Measurements from ENCODE around the gene TRIM24.
"Not testable (repeated sequence)": the region's sequence is repeated elsewhere in the genome, so short reads cannot be mapped to it uniquely, and the experiment has no call there.

The TRIM24 gene

DNA sequence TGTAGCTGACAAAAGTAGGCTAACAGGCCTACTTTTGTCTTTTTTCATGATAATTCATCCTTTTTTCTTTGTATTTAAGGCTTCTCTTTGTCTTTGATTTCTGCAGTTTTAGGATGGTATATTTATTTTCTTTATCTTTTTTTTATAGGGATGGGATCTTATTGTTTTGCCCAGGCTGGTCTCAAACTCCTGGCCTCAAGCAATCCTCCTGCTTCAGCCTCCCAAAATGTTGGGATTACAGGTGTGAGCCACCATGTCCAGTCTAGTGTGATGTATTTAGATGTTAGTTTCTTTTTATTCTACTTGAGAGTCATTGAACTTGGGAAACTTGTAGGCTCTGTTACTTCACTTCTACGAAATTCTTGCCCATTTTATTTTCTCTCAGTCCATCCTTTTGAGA is 35.4 kb downstream of the TRIM24 start:
- no peak for DNase-seq

DNA sequence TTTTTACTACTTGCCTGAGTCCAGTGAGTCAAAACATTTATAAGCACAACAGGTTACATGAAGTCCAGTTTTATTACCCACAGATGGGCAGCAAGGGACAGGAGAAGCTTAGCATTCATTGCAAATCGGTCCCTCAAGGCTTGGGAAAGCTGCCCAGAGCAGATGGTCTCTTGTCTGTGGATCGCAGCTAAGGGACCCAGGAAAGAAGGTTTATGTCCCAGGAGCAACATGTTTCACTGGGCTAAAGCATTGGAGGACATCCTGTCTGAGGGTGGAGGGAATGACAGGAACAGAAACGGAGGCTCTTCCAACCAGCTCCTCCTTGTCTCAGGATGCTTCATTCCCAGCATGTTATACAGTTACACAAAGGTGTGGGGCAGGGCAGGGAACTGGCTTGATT is 39.3 kb downstream of the TRIM24 start:
- peak; percentile 42 for DNase-seq

DNA sequence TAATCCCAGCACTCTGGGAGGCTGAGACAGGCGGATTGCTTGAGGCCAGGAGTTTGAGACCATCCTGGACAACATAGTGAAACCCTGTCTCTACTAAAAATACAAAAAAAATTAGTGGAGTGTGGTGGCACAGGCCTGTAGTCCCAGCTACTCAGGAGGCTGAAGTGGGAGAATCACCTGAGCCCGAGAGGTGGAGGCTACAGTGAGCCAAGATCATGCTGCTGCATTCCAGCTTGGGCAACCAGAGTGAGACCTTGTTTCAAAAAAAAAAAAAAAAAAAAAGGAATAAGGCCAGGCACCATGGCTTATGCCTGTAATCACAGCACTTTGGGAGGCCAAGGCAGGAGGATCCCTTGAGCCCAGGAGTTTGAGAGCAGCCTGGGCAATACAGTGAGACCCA is 40.2 kb downstream of the TRIM24 start:
- not testable (repeated sequence) for DNase-seq

DNA sequence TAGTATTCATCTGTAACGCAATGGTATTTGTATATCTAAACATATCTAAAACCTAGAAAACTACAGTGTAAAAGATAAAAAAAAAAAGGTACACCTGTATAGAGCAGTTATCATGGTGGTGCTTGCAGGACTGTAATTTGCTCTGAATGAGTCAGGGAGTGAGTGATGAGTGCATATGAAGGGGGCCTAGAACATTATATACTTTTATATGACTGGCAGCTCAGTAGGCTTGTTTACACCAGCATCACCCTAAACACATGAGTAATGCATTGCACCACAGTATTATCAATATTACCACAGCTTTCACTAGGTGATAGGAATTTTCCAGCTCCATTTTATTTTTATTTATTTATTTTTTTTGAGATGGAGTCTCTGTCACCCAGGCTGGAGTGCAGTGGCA is 40.8 kb downstream of the TRIM24 start:
- DNase-seq, result no peak

DNA sequence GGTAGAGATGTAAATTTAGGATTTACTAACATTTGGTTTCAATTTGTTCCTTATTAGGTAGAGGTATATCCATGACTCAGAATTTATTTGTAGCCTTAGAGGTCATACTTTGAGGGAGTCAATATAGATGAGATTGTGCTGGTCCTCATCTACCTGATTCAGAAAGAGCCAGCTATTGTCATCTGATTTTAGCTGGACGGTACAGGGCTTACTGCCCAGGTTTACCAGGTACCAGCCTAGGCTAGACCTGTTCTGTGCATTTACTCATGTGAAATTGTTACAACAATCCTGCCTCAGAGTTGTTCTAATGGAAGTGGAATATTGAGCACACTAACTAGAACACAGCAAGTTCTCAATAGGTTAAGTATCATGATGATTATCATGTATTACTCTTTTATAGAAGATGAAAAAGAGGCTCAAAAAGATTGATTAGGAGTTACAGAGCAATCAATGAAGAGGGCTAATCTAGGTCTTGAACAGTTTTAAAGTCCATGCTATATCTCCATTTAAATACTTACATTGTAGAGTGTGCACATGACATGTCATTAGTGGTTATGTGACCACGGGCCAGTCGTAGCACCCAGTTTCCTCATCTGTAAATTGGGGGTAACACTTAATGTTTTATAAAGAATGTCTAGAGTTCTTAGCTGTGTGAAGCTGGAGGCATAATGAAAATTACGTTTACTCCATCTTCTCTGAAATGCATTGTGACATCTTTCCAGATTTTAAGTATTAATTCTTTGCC is 42.1 kb downstream of the TRIM24 start:
- no peak for DNase-seq

DNA sequence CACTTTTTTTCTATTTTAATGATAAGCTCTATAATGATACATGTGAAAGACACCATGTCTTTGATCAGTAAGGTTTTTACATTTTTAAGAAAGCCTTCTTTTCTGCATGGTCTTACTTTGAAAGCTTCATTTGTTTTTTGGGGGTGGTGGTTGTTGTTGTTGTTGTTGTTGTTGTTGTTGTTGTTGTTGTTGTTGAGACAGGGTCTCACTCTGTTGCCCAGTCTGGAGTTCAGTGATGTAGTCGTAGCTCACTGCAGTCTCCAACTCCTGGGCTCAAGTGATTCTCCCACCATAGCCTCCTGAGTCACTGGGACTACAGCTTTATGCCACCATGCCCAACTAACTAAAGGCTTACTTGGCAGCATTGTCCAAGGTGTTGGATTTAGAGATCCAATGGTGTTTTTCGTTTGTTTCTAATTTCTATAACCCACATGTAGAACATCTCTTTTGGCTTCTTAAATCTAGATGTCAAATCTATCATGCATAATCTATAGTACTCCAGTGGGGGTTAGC is 45.4 kb downstream of the TRIM24 start:
- DNase-seq, result no peak

DNA sequence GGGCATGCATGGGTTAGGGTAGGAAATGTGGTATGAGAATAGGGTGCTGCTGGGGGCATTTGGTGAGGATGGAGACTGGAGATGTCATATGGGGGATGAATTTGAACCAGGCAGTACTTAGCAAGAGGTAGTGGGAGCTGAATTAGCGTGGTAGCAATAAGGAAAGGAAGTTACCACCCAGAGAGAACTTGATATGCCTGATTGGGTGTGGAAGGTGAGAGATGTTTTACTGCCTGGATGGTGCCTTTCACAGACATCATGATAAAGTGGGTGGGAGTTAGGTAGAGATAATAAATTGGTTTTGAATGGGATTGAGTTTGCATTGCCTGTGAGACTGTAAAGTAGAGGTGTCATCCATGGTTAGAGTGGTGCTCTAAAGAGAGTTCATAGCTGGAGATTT is 46.7 kb downstream of the TRIM24 start:
- DNase-seq, result no peak

DNA sequence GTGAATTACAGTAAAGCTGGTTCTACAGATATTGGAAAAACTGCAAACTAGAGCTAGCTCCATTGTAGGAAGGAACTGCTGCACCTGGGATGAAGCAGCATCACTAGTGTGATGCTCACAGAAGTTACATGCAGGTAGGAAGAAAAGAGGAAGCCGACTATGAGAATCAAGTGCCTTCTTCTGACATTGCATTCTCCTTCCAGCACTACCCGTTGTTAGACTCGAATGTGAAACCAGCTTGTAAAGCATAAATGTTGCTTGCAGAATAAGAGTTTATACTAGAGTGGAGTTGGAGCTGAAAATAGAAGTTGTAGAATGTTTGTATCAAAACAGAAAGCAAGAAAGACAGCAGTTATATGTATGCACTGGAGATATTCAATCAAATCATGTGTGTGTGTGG is 49.9 kb downstream of the TRIM24 start:
- DNase-seq, result no peak

DNA sequence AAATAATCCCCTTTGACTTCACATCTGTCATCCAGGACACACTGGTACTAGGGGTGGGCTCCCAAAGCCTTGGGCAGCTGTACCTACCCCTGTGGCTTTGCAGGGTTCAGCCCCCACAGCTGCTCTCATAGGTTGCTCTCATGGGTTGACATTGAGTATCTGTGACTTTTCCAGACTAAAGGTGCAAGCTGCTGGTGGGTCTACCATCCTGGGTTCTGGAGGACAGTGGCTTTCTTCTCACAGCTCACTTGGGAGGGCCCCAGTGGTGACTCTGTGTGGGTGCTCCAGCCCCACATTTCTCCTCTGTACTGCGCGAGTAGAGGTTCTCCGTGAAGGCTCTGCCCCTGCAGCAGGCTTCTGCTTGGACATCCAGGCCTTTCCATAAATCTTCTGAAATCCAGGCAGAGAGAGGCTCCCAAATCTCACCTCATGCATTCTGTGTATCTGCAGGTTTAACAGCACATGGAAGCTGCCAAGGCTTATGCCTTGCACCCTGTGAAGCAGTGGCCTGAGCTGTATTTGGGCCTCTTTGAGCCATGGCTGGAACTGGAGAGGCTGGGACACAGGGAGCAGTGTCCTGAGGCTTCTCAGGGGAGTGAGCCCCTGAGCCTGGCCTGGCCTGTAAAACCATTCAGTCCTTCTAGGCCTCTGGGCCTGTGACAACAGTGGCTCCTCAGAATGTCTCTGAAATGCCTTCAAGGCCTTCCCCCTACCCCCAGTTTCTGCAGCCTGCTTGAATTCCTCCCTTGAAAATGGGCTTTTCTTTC is 52.2 kb downstream of the TRIM24 start:
- DNase-seq, result no peak

DNA sequence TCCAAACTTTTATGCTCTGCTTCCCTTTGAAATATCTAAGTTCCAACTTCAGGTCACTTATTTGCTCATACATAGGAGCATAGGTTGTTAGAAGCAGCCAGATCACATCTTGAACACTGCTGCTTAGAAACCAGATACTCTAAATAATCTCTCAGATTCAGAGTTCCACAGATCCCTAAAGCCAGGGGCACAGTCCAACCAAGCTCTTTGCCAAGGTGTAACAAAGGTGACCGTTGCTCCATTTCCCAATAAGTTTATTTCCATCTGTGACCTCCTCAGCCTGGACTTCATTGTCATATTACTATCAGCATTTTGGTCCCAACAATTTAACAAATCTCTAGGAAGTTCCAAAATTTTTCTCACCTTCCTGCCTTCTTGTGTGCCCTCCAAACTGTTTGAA is 52.8 kb downstream of the TRIM24 start:
- no peak for DNase-seq

DNA sequence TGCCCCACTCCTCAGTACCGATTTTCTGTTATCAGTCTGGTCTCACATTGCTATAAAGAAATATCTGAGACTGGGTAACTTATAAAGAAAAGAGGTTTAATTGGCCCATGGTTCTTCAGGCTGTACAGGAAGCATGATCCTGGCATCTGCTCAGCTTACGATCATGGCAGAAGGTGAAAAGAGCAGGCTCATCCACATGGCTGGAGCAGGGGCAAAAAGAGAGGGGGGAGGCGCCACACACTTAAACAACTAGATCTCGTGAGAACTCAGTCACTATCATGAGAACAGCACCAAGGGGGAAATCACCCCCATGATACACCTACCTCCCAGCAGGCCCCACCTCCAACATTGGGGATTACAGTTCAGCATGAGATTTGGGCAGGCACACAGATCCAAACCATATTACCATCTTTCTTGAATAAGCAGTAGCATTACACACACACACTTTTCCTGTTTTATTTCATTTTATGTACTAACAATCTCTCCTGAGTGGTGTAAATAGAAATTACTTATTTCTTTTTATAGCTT is 53.3 kb downstream of the TRIM24 start:
- no peak for DNase-seq

DNA sequence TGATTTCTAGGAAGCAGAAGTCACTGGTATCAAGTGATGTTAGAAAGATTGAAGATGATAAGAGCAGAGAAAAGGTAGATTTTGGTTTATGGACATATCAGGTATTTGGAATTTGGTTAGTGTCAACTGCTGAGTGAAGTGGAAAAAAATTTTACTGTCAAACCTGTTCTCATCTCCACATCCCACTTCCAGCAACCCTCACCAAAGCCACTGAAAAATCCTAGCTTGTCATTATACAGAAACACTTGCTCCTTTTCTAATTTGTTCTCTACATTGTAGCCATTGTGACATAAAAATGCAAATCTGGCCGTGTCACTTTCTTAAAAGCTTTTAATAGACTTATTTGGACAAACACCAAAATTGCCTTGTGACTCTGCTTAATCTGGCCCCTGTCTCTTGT is 54.0 kb downstream of the TRIM24 start:
- no peak for DNase-seq

DNA sequence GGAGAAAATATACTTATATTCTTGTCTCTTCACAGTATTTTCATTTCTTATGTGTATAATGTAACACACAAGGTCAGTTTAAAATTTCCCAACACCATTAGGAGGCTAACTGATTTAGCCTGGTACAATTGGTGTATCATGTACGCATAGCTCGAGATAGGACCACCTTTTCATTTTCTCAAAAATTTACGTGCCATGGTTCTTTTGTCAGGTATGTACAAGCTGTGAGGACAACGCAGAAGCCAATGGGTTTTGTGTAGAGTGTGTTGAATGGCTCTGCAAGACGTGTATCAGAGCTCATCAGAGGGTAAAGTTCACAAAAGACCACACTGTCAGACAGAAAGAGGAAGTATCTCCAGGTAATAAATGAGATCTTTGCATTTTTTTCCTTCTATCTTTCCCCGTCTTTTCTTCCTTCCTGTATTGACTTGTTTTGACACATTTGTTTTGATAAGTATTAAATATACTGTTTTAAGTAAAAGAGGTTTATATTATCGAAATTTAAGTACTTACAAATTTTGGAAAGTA is 55.0 kb downstream of the TRIM24 start:
- DNase-seq, result no peak

DNA sequence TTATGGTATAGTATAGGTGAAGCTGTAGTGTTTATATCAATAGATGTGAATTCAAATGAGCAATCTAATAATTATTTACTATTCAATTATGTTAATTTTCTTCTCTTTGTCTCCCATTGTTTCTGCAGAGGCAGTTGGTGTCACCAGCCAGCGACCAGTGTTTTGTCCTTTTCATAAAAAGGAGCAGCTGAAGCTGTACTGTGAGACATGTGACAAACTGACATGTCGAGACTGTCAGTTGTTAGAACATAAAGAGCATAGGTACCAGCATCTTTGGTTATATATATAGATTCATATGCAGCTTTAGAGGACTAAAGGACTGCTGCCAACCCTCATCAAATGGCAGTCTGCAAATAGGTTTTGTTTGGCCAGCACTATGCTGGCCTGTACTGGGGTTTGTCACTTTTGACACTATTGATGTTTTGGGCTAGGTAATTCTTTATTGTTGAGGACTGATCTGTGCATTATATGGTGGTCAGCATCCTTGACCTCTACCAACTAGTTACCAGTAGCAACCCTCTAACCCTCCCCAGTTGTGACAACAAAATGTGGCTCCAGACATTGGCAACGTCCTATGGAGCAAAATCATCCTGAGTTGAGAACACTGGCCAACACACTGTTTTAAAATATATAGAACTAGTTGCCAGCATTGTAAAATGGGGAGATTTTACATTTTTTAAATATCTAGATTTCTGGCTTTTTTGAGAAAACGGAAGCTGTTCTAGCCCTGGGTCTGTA is 59.2 kb downstream of the TRIM24 start:
- DNase-seq, result no peak

DNA sequence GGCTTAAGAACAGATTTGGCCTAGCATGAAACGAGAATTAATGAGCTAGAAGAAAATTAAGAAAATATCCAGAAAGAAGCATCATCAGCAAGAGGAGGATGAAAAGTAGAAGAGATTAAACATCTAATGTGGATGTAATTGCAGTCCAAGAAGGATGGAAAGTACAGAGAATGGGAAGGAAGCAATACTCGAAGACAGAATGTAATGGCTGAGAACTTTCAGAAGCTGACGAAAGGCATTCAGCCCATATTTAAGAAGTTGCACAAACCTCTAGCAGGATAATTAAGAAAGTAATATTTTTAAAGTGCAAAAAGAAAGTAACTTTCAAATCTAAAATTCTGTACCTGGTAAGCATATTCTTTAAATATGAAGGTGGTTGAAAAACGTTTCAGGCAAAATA is 60.7 kb downstream of the TRIM24 start:
- DNase-seq, result no peak

DNA sequence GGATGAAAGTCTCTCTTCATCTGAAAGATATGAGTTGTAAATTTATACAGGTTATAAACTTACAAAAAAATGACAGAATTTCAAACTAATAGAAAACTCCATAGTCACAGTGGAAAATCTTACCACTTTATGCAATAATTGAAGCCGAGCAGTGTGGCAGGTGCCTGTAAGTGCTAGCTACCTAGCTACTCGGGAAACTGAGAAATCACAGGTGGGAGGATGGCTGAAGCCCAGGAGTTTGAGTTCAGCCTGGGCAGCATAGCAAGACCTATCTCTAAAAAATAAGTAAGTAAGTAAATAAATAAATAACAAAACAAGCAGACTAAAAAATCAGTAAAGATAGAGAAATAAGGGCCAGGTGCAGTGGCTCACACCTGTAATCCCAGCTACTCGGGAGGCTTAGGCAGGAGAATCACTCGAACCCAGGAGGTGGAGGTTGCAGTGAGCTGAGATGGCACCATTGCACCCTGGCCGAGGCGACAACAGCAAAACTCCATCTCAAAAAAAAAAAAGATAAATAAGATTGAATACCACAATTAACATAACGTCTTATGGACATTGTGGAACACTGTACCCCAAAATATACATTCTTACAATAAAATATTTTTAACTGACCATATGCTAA is 61.9 kb downstream of the TRIM24 start:
- DNase-seq, result no peak

DNA sequence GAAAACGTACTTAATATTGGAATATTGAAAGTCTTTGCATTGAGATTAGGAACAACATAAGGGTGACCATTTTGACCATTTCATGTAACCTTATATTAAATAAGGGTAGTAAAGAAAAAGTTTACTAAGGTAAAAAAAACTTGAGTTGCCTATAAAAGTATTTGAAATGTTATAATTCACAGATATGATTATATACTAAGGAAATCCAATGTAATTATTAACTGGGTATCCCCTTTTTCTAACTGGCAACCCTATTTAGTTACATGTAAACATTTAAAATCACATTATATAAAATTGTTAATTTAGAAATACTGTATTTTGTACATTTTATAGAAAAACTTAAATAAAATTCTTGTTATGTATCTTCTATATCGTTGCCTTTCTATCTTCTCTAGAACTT is 64.2 kb downstream of the TRIM24 start:
- no peak for DNase-seq

DNA sequence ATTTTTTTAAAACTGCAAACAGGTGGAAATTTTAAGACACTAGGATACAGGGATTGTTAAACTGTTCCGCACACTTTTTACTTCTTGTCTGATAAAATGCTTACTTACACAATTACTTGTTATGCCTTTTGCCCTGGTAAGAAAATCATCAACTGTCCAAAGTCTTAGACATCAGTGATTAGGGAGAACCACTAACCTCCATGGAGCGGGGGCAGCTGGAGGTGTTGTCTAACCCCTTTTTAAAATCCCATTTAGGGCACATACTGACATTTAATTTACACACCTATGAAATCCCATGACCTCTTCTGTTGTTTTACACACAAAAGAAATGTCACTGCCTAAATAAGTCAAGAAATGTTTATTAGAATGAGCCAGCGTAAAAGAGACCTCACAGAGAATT is 65.7 kb downstream of the TRIM24 start:
- no peak for DNase-seq

DNA sequence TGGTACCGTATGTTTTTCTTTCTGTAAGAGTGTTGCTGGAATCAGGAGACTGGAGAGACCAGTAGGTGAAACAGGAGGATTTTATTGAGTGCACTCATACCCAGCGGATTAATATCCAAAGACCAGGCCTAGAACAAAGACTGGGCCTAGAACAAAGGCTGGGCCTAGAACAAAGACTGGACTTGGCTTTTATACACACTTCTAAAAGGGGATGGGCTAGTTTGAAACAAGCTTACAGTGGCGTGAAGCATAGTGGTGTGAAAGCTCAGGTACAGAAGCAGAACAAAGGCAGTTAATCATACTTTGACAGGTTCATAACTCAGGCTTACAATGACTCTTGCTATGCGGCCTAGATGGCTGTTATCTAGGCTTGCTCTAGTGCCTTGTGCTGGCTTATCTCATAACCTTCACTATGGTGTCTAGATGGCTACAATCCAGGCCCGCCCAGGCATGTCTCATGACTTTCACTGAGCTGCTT is 67.7 kb downstream of the TRIM24 start:
- no peak for DNase-seq

DNA sequence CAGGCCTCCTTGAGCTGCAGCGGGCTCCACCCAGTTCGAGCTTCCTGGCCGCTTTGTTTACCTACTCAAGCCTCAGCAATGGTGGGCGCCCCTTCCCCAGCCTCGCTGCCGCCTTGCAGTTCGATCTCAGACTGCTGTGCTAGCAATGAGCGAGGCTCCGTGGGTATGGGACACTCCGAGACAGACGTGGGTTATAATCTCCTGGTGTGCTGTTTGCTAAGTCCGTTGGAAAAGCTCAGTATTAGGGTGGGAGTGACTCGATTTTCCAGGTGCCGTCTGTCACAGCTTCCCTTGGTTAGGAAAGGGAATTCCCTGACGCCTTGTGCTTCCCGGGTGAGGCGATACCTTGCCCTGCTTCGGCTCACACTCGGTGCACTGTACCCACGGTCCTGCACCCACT is 76.8 kb downstream of the TRIM24 start:
- not testable (repeated sequence) for DNase-seq

DNA sequence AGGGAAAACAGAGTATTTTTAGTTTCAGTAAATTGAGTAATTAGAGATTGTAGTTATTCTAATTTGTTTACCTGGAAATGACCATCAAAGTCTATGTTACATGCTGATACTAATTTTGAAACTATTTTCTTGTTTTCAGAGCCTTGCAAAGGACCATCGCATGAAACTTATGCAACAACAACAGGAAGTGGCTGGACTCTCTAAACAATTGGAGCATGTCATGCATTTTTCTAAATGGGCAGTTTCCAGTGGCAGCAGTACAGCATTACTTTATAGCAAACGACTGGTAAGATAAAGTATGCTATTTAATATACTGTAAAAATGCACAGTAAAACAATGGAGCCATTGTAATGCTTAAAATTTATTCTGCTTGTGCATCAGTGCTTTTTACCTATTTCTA is 78.5 kb downstream of the TRIM24 start:
- no peak for DNase-seq

DNA sequence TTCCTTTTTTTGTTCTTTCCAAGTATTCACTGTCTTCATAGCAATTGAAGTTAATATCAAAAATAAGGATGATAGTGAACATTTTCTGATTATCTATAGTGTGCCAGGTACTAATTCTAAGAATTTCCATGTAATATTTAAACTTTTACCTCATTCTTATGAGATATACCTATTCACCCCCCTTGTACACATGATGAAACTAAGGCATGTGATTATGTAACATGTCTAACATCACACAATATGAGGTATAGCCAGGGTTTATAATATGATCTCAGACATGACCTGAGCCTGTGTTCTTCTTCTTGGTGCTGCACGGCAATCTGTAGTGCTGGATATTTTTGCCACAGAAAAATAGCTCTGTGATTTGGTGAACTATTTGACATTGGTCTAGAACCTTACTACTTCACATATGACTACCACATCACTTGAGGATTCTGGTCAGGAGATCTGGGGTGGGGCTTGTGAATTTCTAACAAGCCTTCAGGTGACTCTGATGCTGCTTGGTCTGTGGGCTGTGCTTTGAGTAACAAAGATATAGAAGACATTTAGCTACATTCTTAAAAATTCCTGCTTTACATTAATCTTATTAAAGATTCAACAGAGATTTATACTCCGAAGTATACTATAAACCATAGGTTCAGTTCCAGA is 79.1 kb downstream of the TRIM24 start:
- DNase-seq, result no peak
